ENCODE measurements around the gene BCL2L12.
A peak's percentile ranks its signal among the peaks of the same experiment; 100 is the strongest.

The BCL2L12 gene

DNA sequence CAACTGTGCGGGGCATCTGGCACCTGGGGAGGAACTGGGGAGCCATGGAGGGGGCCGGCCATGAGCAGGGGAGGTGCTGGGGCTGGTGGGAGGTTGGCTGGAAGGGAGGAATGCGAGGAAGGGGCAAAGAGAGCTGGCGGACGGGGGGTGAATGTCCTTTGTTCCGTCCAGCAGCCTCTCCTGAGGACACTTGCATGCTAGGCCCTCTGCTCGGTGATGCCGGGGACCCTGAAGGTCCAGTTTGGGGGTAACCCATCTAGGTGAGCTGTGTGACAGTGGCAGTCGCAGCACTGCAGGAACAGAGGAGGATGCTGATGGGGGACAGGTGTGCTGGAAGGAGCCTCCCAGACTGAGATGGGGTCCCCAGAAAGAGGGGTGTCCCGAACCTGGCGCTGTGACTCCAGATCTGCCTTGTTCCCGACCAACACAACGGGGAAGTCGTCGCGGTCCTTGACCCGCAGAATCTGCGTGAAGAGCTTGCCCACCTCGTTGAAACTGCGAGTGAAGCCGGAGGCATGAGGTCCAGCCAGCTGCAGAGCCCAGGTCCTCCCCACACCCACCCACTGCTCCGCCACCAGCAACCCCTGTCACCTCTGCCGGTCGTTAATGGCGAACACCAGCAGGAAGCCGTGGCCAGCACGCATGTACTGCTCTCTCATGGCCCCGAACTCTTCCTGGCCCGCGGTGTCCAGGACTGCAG lies 29.4 kb upstream of the BCL2L12 start (continued):
- TF ChIP-seq TSHZ2 (CRISPR knock-in tag; IDR thresholded peaks at IDR 0.05) = no peak

DNA sequence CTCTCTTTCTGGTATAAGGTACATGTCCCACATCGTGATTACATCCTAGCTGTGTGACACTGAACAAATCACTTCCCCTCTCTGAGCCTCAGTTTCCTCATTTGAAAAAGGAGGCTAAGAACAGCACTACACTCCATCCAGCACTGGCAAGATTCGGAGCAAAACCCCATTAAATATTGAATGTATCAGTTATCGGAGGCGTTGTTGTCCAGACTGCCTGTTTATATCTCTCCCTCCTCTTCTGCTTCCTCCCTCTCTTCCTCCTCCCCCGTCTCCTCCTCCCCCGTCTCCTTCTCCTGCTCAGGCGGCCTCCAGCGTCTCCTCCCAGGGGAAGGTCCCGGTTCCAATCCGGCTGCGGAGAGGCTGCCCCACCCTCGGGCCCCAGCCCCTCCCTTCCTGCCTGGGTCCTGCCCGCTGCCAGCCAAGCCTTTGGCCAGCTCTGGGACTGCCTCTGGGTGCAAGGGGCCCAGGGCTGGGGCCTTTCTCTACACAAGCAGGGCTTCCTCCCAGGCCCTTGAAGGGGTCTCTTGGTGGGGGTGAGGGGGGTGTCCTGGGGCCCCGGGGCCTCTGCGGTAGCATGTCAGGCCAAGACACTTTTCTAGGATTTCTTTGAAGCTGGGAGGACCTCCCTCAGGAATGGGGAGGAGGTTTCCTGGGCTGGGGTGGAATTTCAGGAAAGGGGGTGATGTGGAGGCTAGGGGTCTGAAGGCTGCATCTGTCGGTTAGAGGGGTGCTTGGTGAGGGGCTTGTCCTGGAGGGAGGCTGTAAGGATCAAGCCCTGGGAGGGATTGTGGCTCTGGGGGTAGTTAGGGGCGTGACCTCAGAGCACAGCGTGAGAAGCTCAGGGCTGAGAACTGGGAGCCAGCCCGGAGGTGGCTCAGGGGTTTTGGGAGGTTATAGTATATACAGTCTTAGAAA lies 27.7 kb upstream of the BCL2L12 start:
- peak; percentile 3; the same call in 1 of the 3 replicates for ATAC-seq
- TF ChIP-seq ZNF565 (CRISPR knock-in tag; conservative IDR thresholded peaks at IDR 0.05; ENCODE audit: low read depth) = no peak
- TF ChIP-seq BACH2 (CRISPR knock-in tag; IDR thresholded peaks at IDR 0.05; ENCODE audit: borderline replicate concordance) = no peak

DNA sequence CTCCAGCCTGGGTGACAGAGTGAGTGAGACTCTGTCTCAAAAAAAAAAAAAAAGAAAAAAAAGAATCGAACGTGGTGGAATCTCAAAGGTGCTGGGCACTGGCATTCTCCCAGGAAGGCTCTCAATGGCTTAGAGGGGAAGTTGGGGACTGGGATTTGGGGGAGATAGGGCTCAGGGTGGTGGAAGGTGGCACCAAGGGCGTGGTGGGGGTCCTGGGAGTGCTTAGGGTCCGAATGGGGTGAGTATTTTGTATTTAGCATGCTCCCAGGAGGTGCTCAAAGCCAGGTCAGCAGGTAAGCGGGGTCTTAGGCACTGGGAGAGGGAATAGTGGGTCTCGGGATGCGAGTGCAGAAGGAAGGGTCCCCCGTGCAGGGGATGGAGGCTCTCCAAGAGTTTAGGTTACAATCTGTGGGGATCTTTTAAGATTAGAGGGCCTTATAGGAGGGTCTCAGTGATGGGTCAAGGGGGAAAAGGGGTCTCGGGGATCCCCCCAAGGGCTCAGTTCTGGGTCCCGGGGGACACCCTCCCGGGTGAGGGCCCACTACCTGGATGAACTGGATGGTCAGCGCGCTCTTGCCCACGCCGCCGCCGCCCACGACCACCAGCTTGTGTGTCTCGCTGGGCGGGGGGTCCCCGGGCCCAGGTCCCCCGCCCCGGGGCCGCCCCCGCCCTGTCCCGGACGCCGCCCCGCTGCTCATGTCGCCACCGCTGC lies 26.2 kb upstream of the BCL2L12 start:
- no peak for ATAC-seq
- TF ChIP-seq TCF4 (CRISPR knock-in tag; IDR thresholded peaks at IDR 0.05; ENCODE audit: borderline replicate concordance) = no peak
- no peak for TF ChIP-seq TSHZ2 (CRISPR knock-in tag; IDR thresholded peaks at IDR 0.05)
- TF ChIP-seq, protein P1, sequence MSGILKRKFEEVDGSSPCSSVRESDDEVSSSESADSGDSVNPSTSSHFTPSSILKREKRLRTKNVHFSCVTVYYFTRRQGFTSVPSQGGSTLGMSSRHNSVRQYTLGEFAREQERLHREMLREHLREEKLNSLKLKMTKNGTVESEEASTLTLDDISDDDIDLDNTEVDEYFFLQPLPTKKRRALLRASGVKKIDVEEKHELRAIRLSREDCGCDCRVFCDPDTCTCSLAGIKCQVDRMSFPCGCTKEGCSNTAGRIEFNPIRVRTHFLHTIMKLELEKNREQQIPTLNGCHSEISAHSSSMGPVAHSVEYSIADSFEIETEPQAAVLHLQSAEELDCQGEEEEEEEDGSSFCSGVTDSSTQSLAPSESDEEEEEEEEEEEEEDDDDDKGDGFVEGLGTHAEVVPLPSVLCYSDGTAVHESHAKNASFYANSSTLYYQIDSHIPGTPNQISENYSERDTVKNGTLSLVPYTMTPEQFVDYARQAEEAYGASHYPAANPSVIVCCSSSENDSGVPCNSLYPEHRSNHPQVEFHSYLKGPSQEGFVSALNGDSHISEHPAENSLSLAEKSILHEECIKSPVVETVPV (CRISPR knock-in tag; IDR thresholded peaks at IDR 0.05) = no peak
- TF ChIP-seq ARNTL (CRISPR knock-in tag; IDR thresholded peaks at IDR 0.05; ENCODE audit: borderline replicate concordance, low read depth) = no peak
- no peak for TF ChIP-seq ZFP30 (CRISPR knock-in tag; IDR thresholded peaks at IDR 0.05)
- TF ChIP-seq ESRRG (CRISPR knock-in tag; IDR thresholded peaks at IDR 0.05) = no peak
- TF ChIP-seq ZNF565 (CRISPR knock-in tag; conservative IDR thresholded peaks at IDR 0.05; ENCODE audit: low read depth) = no peak
- TF ChIP-seq PPARA (CRISPR knock-in tag; IDR thresholded peaks at IDR 0.05; ENCODE audit: borderline replicate concordance) = no peak
- TF ChIP-seq TOX (CRISPR knock-in tag; IDR thresholded peaks at IDR 0.05; ENCODE audit: borderline replicate concordance) = no peak
- TF ChIP-seq ZNF8 (CRISPR knock-in tag; IDR thresholded peaks at IDR 0.05) = no peak
- no peak for TF ChIP-seq BACH2 (CRISPR knock-in tag; IDR thresholded peaks at IDR 0.05; ENCODE audit: borderline replicate concordance)
- no peak for TF ChIP-seq CSDC2 (CRISPR knock-in tag; IDR thresholded peaks at IDR 0.05)
- no peak for TF ChIP-seq PATZ1 (CRISPR knock-in tag; IDR thresholded peaks at IDR 0.05; ENCODE audit: borderline replicate concordance)
- no peak for TF ChIP-seq SNAI2 (CRISPR knock-in tag; IDR thresholded peaks at IDR 0.05)
- no peak for TF ChIP-seq ZFP3 (CRISPR knock-in tag; IDR thresholded peaks at IDR 0.05)
